Measurements from ENCODE around the gene ADAM23.

Gene ADAM23

GRCh38 chr2:206477296-206477695 lies 34.0 kb downstream of the ADAM23 start:
- Histone ChIP-seq H3K27me3 (ENCODE audit: control insufficient read depth, insufficient read depth, low read length) (no peaks in the 10 kb centered on the region), H3K4me1 (ENCODE audit: control insufficient read depth, insufficient read depth, low read length) (peaks cover 7% of the 10 kb centered on the region), H3K9me3 (ENCODE audit: control insufficient read depth, insufficient read depth, low read depth, low read length) (peaks cover 4% of the 10 kb centered on the region), H3K9ac (ENCODE audit: low read length) (no peak overlapping the region), H3K27ac (ENCODE audit: low read depth, low read length) (no peak overlapping the region), H3K36me3 (ENCODE audit: control insufficient read depth, insufficient read depth, low read length) (no peaks in the 10 kb centered on the region), H3K4me3 (ENCODE audit: low read depth, low read length) (no peak overlapping the region)

DNA sequence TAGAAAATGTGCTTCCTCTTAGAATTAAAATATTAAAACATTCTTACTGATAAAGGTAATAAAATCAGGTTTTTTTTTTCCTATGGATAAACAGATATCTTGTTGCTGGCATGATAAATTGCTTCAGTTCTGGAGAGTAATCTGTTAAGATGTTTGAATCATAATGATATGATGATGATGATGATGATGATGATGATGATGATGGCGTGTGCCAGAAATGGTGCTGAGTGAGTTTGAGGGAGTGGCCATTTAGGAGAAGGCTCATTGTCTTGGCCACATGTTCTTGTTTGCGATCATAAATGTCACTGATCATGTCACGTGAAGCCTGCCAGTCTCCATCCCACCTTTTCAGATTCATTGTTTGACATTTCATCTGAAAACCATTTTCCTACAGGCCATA lies 35.0 kb downstream of the ADAM23 start:
- no peak overlapping the region for H3K4me3 ChIP-seq (ENCODE audit: low read depth, low read length)
- peaks cover 7% of the 10 kb centered on the region for H3K4me1 ChIP-seq (ENCODE audit: control insufficient read depth, insufficient read depth, low read length)
- no peak overlapping the region for H3K27ac ChIP-seq (ENCODE audit: low read depth, low read length)
- peaks cover 4% of the 10 kb centered on the region for H3K9me3 ChIP-seq (ENCODE audit: control insufficient read depth, insufficient read depth, low read depth, low read length)
- H3K9ac ChIP-seq (ENCODE audit: low read length) = no peak overlapping the region
- no peaks in the 10 kb centered on the region; the same call in 1 of the 2 replicates for H3K36me3 ChIP-seq (ENCODE audit: control insufficient read depth, insufficient read depth, low read length)
- no peaks in the 10 kb centered on the region for H3K27me3 ChIP-seq (ENCODE audit: control insufficient read depth, insufficient read depth, low read length)

DNA sequence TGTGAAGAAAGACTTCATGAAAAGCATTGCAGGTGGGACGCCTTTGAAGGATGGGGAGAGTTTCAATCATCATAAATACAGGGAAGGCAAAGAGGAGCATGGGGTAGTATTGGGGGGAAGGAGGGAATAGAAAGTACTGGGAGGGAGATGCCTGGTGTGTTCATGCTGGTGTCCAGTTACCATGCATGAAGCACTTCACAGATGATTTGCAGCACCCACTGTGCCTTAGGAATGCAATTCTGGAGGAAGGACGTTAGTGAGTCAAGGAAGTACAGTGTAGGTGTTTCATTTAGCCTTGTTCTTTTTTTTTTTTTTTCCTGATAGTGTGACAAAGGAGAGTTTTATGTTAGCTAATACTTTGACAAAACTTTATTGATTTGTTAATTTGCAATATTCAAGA lies 36.8 kb downstream of the ADAM23 start:
- Histone ChIP-seq H3K36me3 (ENCODE audit: control insufficient read depth, insufficient read depth, low read length) (no peaks in the 10 kb centered on the region; the same call in 1 of the 2 replicates), H3K27me3 (ENCODE audit: control insufficient read depth, insufficient read depth, low read length) (no peaks in the 10 kb centered on the region), H3K27ac (ENCODE audit: low read depth, low read length) (no peak overlapping the region), H3K9ac (ENCODE audit: low read length) (no peak overlapping the region), H3K9me3 (ENCODE audit: control insufficient read depth, insufficient read depth, low read depth, low read length) (peaks cover 16% of the 10 kb centered on the region), H3K4me3 (ENCODE audit: low read depth, low read length) (no peak overlapping the region), H3K4me1 (ENCODE audit: control insufficient read depth, insufficient read depth, low read length) (peaks cover 7% of the 10 kb centered on the region)

GRCh38 chr2:206480620-206481019 lies 37.3 kb downstream of the ADAM23 start:
- Histone ChIP-seq H3K27ac (ENCODE audit: low read depth, low read length) (no peak overlapping the region), H3K36me3 (ENCODE audit: control insufficient read depth, insufficient read depth, low read length) (no peaks in the 10 kb centered on the region; the same call in 1 of the 2 replicates), H3K4me1 (ENCODE audit: control insufficient read depth, insufficient read depth, low read length) (peaks cover 7% of the 10 kb centered on the region), H3K9me3 (ENCODE audit: control insufficient read depth, insufficient read depth, low read depth, low read length) (peaks cover 20% of the 10 kb centered on the region), H3K4me3 (ENCODE audit: low read depth, low read length) (no peak overlapping the region), H3K27me3 (ENCODE audit: control insufficient read depth, insufficient read depth, low read length) (no peaks in the 10 kb centered on the region), H3K9ac (ENCODE audit: low read length) (no peak overlapping the region)

- Histone ChIP-seq H3K36me3 (ENCODE audit: control insufficient read depth, insufficient read depth, low read length) (no peaks in the 10 kb centered on the region; the same call in 1 of the 2 replicates), H3K9me3 (ENCODE audit: control insufficient read depth, insufficient read depth, low read depth, low read length) (peaks cover 20% of the 10 kb centered on the region), H3K9ac (ENCODE audit: low read length) (no peak overlapping the region), H3K27me3 (ENCODE audit: control insufficient read depth, insufficient read depth, low read length) (no peaks in the 10 kb centered on the region), H3K4me3 (ENCODE audit: low read depth, low read length) (no peak overlapping the region), H3K27ac (ENCODE audit: low read depth, low read length) (no peak overlapping the region), H3K4me1 (ENCODE audit: control insufficient read depth, insufficient read depth, low read length) (peaks cover 7% of the 10 kb centered on the region)
These were observed 37.7 kb downstream of the ADAM23 start for GRCh38 chr2:206481056-206481455.

GRCh38 chr2:206482123-206482522 lies 38.8 kb downstream of the ADAM23 start:
- Histone ChIP-seq H3K36me3 (ENCODE audit: control insufficient read depth, insufficient read depth, low read length) (no peaks in the 10 kb centered on the region; the same call in 1 of the 2 replicates), H3K27ac (ENCODE audit: low read depth, low read length) (no peak overlapping the region), H3K27me3 (ENCODE audit: control insufficient read depth, insufficient read depth, low read length) (no peaks in the 10 kb centered on the region), H3K9me3 (ENCODE audit: control insufficient read depth, insufficient read depth, low read depth, low read length) (peaks cover 15% of the 10 kb centered on the region), H3K4me1 (ENCODE audit: control insufficient read depth, insufficient read depth, low read length) (peaks cover 7% of the 10 kb centered on the region), H3K9ac (ENCODE audit: low read length) (no peak overlapping the region), H3K4me3 (ENCODE audit: low read depth, low read length) (no peak overlapping the region)

GRCh38 chr2:206482633-206483032 lies 39.3 kb downstream of the ADAM23 start:
- Histone ChIP-seq H3K27ac (ENCODE audit: low read depth, low read length) (no peak overlapping the region), H3K4me1 (ENCODE audit: control insufficient read depth, insufficient read depth, low read length) (peaks cover 7% of the 10 kb centered on the region), H3K4me3 (ENCODE audit: low read depth, low read length) (no peak overlapping the region), H3K9me3 (ENCODE audit: control insufficient read depth, insufficient read depth, low read depth, low read length) (peaks cover 15% of the 10 kb centered on the region), H3K36me3 (ENCODE audit: control insufficient read depth, insufficient read depth, low read length) (no peaks in the 10 kb centered on the region; the same call in 1 of the 2 replicates), H3K27me3 (ENCODE audit: control insufficient read depth, insufficient read depth, low read length) (no peaks in the 10 kb centered on the region), H3K9ac (ENCODE audit: low read length) (no peak overlapping the region)

DNA sequence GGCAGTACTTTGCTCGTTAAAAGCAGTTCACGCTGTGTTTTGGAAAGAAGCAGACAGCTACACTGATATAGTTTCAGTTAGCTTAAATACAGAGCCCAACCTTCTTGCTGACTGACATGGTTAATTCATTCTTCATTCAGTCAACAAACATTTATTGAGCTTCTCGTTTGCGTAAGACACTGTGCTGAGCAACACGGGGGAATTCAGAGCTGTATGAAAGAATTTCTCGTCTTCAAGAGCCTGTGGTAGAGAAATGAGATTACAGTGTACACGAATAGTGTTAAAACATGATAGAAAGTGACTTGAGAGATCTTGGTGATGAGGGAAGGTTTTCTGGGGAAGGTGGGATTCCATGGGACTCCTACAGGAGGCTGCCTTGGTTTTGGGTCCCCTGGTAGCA lies 44.7 kb downstream of the ADAM23 start:
- Histone ChIP-seq H3K4me3 (ENCODE audit: low read depth, low read length) (no peak overlapping the region), H3K9me3 (ENCODE audit: control insufficient read depth, insufficient read depth, low read depth, low read length) (peaks cover 15% of the 10 kb centered on the region), H3K27me3 (ENCODE audit: control insufficient read depth, insufficient read depth, low read length) (no peaks in the 10 kb centered on the region), H3K27ac (ENCODE audit: low read depth, low read length) (no peak overlapping the region), H3K9ac (ENCODE audit: low read length) (no peak overlapping the region), H3K36me3 (ENCODE audit: control insufficient read depth, insufficient read depth, low read length) (peaks cover 6% of the 10 kb centered on the region), H3K4me1 (ENCODE audit: control insufficient read depth, insufficient read depth, low read length) (no peaks in the 10 kb centered on the region)

- H3K27ac ChIP-seq (ENCODE audit: low read depth, low read length) = no peak overlapping the region
- no peak overlapping the region for H3K9ac ChIP-seq (ENCODE audit: low read length)
- peaks cover 6% of the 10 kb centered on the region for H3K36me3 ChIP-seq (ENCODE audit: control insufficient read depth, insufficient read depth, low read length)
- peaks cover 15% of the 10 kb centered on the region for H3K9me3 ChIP-seq (ENCODE audit: control insufficient read depth, insufficient read depth, low read depth, low read length)
- H3K27me3 ChIP-seq (ENCODE audit: control insufficient read depth, insufficient read depth, low read length) = no peaks in the 10 kb centered on the region
- no peaks in the 10 kb centered on the region for H3K4me1 ChIP-seq (ENCODE audit: control insufficient read depth, insufficient read depth, low read length)
- no peak overlapping the region for H3K4me3 ChIP-seq (ENCODE audit: low read depth, low read length)
These were observed 45.3 kb downstream of the ADAM23 start for GRCh38 chr2:206488623-206489022.

DNA sequence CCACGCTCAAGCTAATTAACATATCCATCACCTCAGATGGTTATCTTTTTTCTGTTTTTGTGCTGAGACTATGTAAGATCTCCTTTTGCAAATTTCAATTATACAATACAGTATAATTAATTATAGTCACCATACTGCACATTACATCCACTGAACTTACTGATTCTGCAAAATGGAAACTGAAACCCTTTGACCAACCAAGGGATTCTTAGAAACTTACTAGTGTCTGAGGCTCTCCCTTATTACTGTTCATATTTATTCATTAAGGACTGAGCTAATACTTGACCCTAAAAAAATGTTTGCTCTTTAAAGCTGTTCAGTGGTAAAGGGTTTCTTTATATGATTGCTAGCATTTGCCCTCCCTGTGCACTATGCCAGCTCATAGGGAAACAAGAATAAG lies 50.7 kb downstream of the ADAM23 start:
- H3K9ac ChIP-seq (ENCODE audit: low read length) = no peak overlapping the region
- H3K27me3 ChIP-seq (ENCODE audit: control insufficient read depth, insufficient read depth, low read length) = no peaks in the 10 kb centered on the region
- H3K4me3 ChIP-seq (ENCODE audit: low read depth, low read length) = no peak overlapping the region
- no peak overlapping the region for H3K27ac ChIP-seq (ENCODE audit: low read depth, low read length)
- no peaks in the 10 kb centered on the region for H3K9me3 ChIP-seq (ENCODE audit: control insufficient read depth, insufficient read depth, low read depth, low read length)
- no peaks in the 10 kb centered on the region for H3K4me1 ChIP-seq (ENCODE audit: control insufficient read depth, insufficient read depth, low read length)
- peaks cover 6% of the 10 kb centered on the region for H3K36me3 ChIP-seq (ENCODE audit: control insufficient read depth, insufficient read depth, low read length)

GRCh38 chr2:206502729-206503128 lies 59.4 kb downstream of the ADAM23 start:
- Histone ChIP-seq H3K4me1 (ENCODE audit: control insufficient read depth, insufficient read depth, low read length) (no peaks in the 10 kb centered on the region), H3K27ac (ENCODE audit: low read depth, low read length) (no peak overlapping the region), H3K27me3 (ENCODE audit: control insufficient read depth, insufficient read depth, low read length) (no peaks in the 10 kb centered on the region), H3K9me3 (ENCODE audit: control insufficient read depth, insufficient read depth, low read depth, low read length) (no peaks in the 10 kb centered on the region), H3K9ac (ENCODE audit: low read length) (no peak overlapping the region), H3K4me3 (ENCODE audit: low read depth, low read length) (no peak overlapping the region), H3K36me3 (ENCODE audit: control insufficient read depth, insufficient read depth, low read length) (no peaks in the 10 kb centered on the region)

GRCh38 chr2:206511283-206511682 lies 68.0 kb downstream of the ADAM23 start:
- H3K27ac ChIP-seq (ENCODE audit: low read depth, low read length) = no peak overlapping the region
- H3K9me3 ChIP-seq (ENCODE audit: control insufficient read depth, insufficient read depth, low read depth, low read length) = no peaks in the 10 kb centered on the region
- H3K4me1 ChIP-seq (ENCODE audit: control insufficient read depth, insufficient read depth, low read length) = no peaks in the 10 kb centered on the region
- H3K9ac ChIP-seq (ENCODE audit: low read length) = no peak overlapping the region
- H3K27me3 ChIP-seq (ENCODE audit: control insufficient read depth, insufficient read depth, low read length) = no peaks in the 10 kb centered on the region
- no peaks in the 10 kb centered on the region for H3K36me3 ChIP-seq (ENCODE audit: control insufficient read depth, insufficient read depth, low read length)
- no peak overlapping the region for H3K4me3 ChIP-seq (ENCODE audit: low read depth, low read length)

All from HUES6 (cell line).